HTERT RPE-1 (cell line): ENCODE data around the gene RGS17.
"Not testable (repeated sequence)": the region's sequence is repeated elsewhere in the genome, so short reads cannot be mapped to it uniquely, and the experiment has no call there.

Experiments
- in situ Hi-C: fragments of 300-500 bp; cut with MboI; formaldehyde crosslinking; loops from 4 replicates; pipeline ENCODE4 v1.14.3; 2020; ENCODE audit warnings: low sequenced_read_pairs

Gene RGS17

DNA sequence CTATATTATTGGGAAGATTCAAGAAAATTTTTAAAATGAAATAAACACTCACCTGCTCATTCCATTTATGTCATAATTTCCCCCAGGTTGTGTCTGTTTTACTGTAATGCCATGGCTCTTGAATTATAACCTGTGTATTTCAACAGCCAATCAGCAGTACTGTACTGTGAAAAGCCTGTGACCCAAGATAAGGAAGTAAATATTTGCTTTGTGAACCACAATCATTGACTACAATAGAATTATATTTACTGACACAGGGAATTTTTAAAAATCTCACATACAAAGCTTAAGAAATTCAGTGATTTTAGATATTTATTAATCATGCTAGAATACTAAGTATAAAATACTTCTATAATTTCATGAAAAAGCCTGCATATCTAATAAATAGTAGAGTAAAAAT, 6.0 kb downstream of the RGS17 start:
- in situ Hi-C loops, result no loop called here

DNA sequence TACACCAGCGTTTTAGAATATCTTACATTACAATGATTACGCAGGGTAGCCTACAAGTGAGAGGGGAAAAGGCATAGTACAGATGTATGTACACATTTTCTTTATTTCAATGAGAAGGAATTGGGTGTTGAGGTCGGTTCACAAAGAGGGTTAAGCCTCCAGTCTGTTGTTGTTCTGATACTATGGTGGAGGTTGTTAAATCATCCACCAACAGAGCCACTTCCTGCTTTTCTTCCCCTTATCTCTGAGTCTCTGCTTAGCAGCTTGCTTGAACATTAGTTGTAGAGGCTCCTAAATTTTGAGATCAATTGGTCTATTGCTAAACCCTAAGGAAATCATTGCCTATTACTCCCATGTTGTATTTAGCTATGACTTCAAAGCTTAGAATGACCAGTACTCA, 7.3 kb downstream of the RGS17 start:
- in situ Hi-C loops, result no loop called here

DNA sequence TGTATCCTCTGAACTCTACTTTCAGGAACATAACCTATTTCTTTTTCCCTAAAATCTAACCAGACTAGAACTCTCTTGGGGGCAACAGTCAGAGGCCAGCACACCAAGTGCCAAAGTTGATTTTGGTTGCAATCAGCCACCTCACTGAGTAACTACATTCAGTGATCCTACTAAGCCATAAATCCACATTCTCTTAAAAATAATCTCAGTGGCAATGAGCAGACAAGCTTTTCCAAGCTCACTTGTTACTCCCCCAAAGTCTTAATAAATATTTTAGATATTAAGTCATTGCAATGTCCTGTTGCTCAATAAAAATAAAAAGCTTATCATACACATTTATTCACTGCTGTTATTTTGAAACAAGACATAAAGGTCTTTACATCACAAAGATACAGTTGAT, 9.8 kb downstream of the RGS17 start:
- in situ Hi-C loops, result no loop called here

DNA sequence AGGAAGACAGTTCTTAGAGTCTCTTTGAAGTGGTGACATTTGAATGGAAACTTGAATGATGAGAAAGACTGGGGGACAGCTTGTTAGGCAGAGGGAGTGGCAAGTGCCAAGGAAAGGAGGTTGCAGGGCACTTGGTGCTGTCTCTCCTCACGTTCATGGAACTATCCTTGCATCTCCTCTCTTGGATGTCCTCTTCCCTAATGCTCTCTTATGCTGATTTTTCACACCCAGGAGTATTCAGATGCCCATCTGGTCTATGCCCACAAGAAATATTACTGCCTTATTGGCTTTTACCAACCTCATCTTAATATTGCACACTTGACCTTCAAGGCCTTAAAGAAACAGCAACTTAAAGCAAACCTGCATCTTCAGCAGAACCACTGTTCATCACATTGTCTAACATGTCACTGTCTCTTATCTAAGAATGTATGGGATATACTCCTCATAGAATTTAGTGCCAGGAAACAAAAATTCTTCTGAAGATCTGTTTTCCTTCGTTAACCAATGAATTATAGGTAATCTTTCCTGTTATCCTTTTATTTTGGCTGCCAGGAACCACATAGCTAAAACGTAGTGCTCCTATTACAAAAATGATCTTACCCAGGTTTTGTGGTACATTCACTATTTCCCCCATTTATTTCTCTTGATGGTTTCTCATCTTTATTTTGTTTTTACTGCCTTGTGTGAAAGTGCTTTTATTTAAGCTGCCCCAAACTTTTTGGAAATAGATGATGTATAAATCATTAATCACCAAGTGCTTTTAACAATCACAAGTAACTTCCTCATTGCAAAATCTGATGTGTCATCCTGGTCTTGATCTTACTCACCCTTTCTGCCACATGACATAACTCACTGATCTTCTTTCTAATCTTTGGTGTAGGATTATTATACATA, 12.8 kb downstream of the RGS17 start:
- in situ Hi-C loops, result no loop called here

DNA sequence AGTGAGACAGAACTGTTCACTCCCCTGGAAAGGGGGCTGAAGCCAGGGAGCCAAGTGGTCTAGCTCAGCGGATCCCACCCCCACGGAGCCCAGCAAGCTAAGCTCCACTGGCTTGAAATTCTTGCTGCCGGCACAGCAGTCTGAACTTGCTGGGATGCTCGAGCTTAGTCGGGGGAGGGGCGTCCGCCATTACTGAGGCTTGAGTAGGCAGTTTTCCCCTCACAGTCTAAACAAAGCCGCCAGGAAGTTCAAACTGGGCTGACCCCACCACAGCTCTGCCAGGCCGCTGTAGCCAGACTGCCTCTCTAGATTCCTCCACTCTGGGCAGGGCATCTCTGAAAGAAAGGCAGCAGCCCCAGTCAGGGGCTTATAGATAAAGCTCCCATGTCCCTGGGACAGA, 20.0 kb downstream of the RGS17 start:
- in situ Hi-C loops, result not testable (repeated sequence)

DNA sequence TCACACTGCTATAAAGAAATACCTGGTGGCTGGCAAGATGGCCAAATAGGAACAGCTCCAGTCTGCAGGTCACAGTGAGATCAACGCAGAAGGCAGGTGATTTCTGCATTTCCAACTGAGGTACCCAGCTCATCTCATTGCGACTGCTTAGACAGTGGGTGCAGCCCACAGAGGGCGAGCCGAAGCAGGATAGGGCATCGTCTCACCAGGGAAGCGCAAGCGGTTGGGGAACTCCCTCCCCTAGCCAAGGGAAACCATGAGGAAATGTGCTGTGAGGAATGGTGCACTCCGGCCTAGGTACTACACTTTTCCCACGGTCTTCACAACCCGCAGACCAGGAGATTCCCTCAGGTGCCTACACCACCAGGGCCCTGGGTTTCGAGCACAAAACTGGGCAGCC, 20.5 kb downstream of the RGS17 start:
- in situ Hi-C loops, result not testable (repeated sequence)

DNA sequence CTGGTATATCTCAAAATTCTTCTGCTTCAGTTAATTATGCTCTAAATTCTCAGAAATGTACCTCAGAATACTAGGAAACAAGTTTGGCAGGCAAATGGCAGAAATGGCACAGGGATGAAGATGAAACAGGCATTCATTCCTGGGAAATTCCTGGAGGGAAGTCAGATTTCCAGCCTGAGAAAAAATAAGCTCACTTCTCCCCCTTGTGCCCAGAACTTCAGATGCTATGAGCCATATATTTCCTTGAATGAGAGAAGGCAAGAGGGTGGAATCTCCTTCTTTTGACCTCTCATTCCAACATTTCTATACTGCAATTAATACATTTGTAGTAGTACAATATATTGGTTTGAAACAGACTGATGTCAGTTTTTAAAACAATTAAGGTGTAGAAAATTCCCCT, 22.8 kb downstream of the RGS17 start:
- in situ Hi-C loops, result no loop called here

DNA sequence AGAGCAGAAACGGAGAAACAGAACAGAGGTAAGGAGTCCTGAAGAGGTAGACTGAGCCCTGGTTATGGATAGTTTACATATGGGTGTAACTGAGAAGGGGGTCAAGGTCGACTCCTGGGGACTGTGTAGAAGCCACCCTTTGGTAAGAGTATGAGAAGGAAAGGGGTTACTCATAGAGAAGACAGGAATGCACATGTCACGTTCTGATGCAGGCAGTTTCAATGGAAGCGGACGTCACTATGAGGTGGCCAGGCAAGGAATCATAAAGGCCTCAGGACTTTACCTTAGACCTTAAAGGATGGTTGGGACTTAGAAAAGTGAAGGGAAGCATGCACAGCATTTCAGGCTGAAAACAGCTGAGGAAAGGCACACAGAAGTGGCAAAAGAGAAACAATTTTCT, 25.1 kb downstream of the RGS17 start:
- in situ Hi-C loops, result no loop called here

DNA sequence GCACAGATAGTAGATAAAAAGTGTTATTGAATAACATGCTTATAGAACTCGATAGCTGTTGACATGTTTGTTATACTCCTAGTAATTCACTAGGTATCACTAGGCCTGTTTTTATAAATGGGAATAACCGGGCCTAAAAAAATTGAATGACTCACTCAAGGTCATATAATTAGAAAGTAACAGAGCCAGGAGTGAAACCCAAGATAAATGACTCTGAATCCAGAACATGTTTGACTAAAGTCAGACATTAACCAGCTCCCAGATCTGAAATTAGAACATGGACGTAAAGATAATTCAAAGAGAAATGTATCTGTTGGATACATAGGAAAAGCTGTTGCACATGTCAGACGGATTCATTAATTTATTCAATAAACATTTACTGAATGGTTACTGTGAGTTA, 26.9 kb downstream of the RGS17 start:
- in situ Hi-C loops, result no loop called here

DNA sequence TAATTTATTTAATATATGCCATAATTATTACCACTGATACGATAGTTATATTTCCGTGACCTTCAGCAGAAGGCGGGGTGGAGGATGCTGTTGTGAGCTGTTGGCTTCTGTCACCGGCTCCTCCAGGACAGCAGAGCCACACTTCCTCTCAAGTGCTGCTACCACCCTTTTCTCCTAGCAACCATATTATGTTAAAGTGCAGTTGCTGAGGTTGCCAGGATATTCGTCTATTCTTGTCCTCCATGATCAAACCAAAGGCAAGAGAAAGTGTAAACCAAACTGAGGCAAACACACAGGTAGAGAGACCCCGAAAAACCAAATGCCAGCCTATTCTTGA, 27.8 kb downstream of the RGS17 start:
- in situ Hi-C loops, result no loop called here

DNA sequence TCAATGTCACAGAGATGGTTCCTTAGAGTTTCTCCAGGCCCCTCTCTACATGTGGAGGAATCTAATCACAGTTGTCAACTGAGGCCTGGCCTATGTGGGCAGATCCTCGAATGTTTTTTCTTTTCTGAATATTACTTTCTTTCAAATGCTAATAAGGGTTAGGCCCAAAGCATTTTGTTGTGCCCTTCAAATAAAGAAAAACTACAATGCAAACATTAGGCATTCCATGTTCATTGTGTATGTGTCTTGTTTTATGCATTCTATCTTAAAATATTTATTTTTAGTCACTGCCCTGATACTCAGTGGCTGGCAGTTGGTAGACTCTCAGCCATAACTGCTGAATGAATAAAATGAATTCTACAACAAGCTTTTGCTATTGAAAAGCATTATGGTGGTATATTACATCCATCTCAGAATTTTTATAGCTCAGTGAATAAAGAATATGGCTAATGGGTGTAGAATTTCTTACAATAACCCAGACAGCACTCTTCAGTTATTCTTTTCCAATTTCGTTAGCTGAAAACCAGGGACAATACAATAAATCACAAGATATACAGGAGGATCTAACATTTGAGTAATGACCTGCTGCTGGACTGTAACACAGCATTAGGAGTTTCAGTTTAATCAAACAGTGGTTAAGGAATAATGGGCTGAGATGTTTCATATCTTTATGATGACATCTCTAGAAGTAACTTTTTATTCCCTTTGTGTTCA, 28.3 kb downstream of the RGS17 start:
- in situ Hi-C loops, result no loop called here

DNA sequence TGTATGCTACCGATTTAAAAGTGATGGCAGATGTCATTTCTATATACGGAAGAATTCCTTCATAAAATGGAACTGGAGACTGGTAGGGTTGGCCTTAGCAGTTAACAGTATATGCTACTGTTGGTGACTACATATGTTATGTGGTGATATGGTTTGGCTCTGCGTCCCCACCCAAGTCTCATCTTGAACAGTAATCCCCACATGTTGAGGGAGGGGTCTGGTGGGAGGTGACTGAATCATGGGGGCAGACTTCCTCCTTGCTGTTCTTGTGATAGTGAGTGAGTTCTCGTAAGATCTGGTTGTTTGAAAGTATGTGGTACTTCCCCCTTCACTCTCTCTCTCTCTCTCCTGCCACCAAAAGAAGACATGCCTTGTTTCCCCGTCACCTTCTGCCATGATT, 29.6 kb downstream of the RGS17 start:
- in situ Hi-C loops, result no loop called here

DNA sequence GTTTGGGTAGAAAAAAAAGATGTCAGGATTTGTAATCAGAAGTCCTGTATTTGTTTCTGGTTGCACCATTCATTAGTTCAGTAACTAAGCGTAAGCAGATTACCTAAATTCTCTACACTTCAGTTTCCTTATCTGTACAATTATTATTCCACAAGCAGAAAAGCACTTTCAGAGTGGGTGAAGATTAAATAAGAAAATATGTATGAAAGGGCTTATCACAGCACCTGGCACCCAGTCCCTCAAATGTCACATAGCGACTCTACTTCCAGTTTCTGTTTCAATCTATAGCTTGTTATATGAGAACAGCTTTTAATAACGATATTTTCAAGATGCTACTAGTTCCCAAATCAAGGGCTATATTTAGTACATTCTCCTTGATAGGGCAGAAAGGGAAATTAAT, 31.4 kb downstream of the RGS17 start:
- in situ Hi-C loops, result no loop called here

DNA sequence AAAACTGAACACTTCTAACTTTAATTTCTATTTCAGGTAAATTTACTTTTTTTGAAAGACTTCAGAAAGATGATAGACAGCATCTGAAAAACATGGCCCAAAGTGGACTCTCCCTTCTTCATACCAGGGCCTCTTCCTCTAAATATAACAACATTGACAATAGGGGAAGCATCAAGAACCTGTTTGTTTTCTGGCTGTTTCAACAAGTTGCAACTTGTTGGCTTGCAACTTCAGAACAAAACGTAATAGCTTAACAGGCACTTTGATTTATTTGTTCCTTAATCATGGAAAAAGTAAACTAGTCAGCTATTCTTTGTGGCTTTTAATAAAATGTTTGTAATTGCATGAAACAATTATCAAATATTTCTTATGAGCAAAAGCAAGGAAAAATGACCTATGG, 34.3 kb downstream of the RGS17 start:
- in situ Hi-C loops, result no loop called here

DNA sequence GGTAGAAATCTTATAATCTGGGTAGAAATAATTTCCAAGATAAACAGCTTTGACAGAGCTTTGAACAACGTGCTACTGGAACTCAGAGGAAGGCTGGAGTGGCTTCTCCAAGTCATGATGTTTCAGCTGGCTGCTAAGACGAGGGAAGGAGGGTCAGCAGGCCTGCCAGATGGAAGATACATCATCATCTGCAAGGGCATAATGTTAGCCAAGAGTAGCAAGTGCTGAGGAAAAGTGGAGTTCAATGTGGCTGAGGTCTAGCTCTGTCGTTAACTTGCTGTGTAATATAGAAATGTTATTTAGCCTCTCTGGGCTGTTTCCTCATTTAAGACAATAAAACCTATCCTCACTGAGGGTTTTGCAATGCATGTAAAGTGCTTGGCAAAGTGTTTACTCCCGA, 35.1 kb downstream of the RGS17 start:
- in situ Hi-C loops, result no loop called here

DNA sequence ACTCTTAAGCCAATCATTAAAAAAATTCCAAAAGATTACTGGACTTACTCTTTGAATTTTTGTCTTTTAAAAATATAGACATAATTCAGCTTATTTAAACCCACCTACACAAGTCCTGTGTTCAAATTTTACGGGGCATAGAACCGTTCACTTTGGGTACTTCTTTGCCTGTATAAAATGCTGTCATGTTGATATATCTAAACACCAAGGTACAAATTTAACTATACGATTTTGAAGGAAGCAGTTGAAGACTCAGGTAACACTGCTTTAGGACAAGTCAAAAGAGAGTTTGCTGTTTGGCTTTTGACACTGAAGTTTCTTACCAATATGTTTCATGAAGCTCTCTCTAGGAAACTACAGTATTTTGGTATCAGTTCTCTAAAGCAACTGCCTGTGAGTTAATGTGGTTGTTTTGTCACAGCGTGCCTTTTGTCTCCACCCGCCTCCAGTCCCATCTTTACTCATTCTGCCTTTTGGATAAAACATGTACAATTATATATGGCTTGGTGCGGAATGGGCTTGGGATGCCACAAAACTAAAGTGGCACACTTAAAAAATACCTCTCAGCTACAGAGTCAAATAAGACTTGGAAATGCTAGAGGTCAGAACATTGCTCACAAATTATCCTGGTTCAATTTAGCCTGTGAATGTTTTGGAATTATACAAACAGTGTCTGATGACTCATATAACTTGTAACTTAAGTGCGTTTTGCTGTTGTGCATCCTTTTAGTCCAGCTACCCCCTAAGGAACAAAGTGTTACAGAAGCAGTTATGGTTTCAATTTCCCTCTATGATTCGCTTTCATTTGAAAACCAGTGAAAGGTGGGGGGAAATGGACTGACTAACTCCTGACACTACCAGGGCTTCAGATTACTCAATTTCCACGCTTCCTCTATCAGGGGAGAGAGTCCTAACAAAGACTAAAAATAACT, 38.7 kb downstream of the RGS17 start:
- in situ Hi-C loops, result no loop called here

DNA sequence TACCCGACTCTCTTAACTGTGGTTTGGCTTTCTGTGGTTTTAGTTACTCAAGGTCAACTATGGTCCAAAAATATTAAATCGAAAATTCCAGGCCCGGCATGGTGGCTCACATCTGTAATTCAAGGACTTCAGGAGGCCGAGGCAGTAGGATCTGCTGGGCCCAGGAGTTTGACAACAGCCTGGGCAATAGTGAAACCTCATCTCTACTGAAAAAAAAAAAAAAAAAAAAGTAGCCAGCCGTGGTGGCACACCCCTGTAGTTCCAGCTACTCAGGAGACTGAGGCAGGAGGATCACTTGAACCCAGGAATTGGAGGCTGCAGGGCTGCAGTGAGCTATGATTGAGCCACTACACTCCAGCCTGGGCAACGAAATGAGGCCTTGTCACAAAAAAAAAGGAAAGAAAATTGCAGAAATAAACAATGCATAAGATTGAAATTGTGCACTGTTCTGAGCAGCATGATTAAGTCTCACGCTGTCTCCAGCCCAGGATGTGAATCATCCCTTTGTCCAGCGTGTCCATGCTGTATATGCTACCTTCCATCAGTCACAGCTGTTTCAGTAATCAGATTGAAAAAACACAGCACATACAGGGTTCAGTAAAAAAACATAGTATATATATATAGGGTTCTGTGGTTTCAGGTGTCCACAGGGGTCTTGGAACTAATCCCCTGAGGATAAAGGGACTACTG, 40.7 kb downstream of the RGS17 start:
- in situ Hi-C loops, result no loop called here

DNA sequence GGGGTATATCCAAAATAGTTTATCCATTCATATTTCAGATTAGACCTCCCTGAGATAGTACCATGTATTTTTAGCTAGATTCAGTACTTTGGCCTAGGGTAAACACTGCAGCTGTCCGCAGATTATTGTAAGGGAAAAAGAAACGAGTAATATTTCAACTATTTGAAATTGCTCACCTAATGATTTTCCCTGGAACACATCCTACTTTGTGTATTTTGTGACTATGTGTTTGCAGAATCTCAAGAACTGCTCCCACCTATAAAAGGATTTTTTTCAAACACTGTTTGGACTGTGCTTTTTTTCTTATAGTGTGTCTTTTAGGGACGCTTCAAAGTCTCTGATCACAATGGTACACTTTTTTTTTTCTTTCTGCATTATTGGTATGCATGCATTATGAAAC, 42.3 kb downstream of the RGS17 start:
- in situ Hi-C loops, result no loop called here

DNA sequence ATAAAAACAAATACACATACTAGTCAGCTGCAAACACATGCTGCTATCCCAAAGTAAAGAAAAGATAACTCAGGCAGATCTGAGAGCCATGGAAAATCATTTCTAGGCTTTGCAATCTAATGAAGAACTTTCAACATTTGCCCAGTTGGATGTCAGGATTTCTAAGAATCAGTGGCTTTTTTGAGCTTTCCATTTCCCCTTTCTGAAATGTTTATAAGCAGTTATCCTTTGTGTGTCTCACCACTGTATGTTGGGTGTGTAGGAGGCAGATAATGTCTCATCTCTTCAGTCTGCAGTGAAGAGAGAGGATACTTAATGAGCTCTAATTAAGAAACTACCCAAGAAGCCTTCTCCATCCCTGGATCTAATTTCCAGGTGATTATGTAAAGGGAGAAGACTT, 43.6 kb downstream of the RGS17 start:
- in situ Hi-C loops, result no loop called here

DNA sequence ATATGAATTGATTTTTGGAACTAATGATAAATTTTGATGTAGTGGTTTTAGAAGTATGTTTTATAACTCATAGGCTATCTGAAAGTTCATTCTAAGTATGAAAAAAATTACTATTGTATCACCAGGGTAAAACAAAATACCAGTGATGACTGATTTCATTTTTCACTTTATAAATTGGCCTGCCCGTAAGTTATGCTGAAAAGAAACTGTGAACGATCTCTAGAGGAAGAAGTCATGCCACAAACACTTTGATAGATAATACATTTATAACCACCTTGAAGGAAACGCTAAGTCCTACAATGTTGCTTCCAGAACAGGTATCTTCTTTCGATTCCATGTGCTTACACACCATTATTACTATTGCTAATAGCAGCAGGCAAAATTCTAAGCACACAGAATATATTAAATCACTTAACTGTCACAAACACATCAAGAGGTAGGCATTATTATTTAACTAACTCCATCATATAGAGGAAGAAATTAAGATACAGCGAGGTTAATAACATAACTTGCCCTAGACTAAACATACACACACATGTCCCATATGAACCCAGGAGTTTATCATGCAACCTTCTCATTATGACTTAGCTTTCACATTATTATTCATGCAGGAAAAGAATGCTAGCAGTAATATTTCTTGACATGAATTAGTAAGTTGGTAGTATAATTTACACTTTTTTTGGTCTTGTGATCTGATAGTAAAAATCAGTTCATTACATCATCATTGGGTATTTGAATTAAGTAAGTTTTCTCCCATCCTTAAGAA, 44.7 kb downstream of the RGS17 start:
- in situ Hi-C loops, result no loop called here
